Measurements from ENCODE around the gene TNIK. TPM values are rescaled to one million over a fixed set of nuclear protein-coding genes. Genes with fewer than 3 reads are reported as not detected.
A peak's percentile ranks its signal among the peaks of the same experiment; 100 is the strongest.

The TNIK gene
- total RNA-seq, 2 experiments from 2014 or later = 57.6 to 61.7 TPM

DNA sequence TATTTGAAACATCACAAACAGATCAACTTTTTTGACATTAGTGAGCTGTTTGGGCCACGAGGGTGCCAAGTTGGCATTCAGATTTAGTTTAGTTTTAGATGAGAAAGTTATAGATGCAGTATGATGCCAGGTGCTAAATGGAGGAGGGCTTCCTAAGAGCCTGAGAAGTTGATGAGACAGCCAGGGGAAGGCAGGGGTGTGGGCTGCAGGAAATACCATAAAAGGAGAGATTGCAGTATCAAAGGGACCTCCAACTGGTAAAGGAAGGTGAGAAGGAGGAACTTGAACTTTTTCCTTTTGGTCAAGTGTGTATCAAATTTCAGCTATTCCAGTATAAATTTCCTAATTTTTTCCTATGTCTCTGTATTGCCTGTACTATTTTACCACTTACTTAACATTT, 2.0 kb upstream of the TNIK start:
- no peak for DNase-seq
- CTCF ChIA-PET = interaction anchor here (0.7 to 3.2 kb wide), 7 partner anchors 10 to 311 kb away, joined by 3 to 16 read pairs (median 3); no protein-coding TSS in a partner anchor

DNA sequence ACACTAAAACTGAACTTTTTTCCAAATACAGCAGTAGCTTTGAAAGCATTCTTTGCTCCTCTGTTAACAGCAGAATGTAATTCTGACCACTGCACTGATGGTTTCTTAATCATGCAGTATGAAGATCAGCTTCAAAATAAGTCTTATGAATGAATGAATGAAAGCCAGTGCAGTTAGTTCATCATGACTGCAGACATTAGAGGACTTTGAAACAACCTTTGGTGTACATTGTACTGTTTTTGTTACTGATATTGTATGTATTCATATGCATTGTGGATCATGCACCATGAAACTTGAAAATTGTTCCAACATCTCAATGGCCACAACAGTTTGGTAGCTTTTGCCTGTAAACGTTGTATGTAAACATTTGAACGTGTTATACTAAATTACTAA, 1.3 kb upstream of the TNIK start:
- peak overlapping the region; percentile 85 for H3K27ac Mint-ChIP-seq
- POLR2A ChIA-PET = interaction anchor here (0.8 to 3.4 kb wide), 21 partner anchors 9 to 592 kb away, joined by 3 to 20 read pairs (median 4); partner anchors contain the start of genes EIF5A2 and RPL22L1
- peaks cover 12% of the 10 kb centered on the region for H3K36me3 Mint-ChIP-seq (ENCODE audit: low read depth)
- H3K27me3 Mint-ChIP-seq = no peaks in the 10 kb centered on the region
- H3K4me3 Mint-ChIP-seq = peak overlapping the region; percentile 94
- CTCF ChIA-PET = interaction anchor here (0.7 to 3.2 kb wide), 10 partner anchors 9 to 310 kb away, joined by 3 to 16 read pairs (median 7); no protein-coding TSS in a partner anchor
- peaks cover 3% of the 10 kb centered on the region for H3K9me3 Mint-ChIP-seq
- H3K4me1 Mint-ChIP-seq = peaks cover 33% of the 10 kb centered on the region
- no peak for DNase-seq

More for the DNA sequence above, 2.0 kb upstream of the TNIK start:
- Mint-ChIP-seq H3K36me3 (ENCODE audit: low read depth) (peaks cover 12% of the 10 kb centered on the region), H3K27ac (peak overlapping the region; percentile 4), H3K27me3 (no peaks in the 10 kb centered on the region), H3K4me1 (peaks cover 26% of the 10 kb centered on the region), H3K9me3 (peaks cover 3% of the 10 kb centered on the region), H3K4me3 (peak overlapping the region; percentile 94)
- POLR2A ChIA-PET = interaction anchor here (0.9 to 3.2 kb wide), 6 partner anchors 10 to 273 kb away, joined by 3 to 20 read pairs (median 7); no protein-coding TSS in a partner anchor

DNA sequence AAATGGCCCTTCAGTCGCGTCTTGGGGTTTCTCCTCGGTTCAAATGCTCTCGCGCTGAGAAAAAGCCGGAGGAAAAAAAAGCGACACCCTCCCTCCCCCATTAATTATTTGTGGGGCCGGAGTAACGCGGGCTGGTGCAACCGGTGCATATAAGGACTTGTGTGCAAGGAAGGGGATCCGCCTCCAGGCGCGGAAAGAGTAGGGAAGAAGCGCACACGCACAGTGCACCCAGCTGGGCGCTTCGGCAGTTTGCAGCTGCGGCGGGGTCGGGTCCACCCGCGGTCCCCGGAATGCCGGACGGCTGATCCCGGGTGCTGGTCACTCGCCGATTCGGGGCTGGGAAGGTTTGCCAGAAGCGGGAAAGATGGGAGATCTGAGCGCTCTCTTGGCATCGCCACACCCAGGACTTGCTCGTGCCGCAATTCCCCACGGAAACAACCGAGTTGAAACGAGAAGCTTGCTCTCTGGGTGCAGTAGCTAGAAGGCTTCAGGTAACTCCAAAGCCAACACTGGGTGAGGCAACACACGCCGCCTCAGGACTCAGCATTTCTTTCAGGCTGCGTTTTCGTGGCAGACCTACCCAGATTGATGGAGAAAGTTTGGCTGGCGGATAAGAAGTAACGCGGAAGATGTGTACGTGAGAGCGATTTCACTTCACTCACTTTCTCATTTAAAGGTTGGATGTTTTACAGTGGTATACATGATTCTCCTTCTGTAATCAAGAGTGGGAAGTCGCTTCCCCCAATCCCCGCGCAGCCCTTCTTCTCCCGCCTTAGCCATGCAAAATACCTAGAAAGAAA, 720 bp upstream of the TNIK start:
- ChIA-PET CTCF (interaction anchor here (0.6 to 3.2 kb wide), 17 partner anchors 9 to 311 kb away, joined by 3 to 16 read pairs (median 4); no protein-coding TSS in a partner anchor), POLR2A (interaction anchor here (0.8 to 3.4 kb wide), 24 partner anchors 9 to 591 kb away, joined by 3 to 20 read pairs (median 4); partner anchors contain the start of genes EIF5A2 and RPL22L1)
- peaks cover 39% of the 10 kb centered on the region for H3K4me1 Mint-ChIP-seq
- peak; percentile 52 for DNase-seq
- peak overlapping the region; percentile 94 for H3K4me3 Mint-ChIP-seq
- no peaks in the 10 kb centered on the region for H3K27me3 Mint-ChIP-seq
- peak overlapping the region; percentile 85 for H3K27ac Mint-ChIP-seq
- peaks cover 3% of the 10 kb centered on the region for H3K9me3 Mint-ChIP-seq
- peaks cover 12% of the 10 kb centered on the region for H3K36me3 Mint-ChIP-seq (ENCODE audit: low read depth)

GRCh38 chr3:171459137-171459941, 866 bp downstream of the TNIK start:
- Mint-ChIP-seq H3K36me3 (ENCODE audit: low read depth) (peaks cover 8% of the 10 kb centered on the region), H3K4me1 (peaks cover 48% of the 10 kb centered on the region), H3K27ac (peak overlapping the region; percentile 85), H3K9me3 (no peaks in the 10 kb centered on the region), H3K4me3 (peak overlapping the region; percentile 94), H3K27me3 (no peaks in the 10 kb centered on the region)
- ChIA-PET POLR2A (interaction anchor here (0.7 to 3.4 kb wide), 11 partner anchors 18 to 1492 kb away, joined by 3 to 19 read pairs (median 3); partner anchors contain the start of gene RPL22L1), CTCF (interaction anchor here (0.6 to 3.2 kb wide), 5 partner anchors 32 to 294 kb away, joined by 3 to 16 read pairs (median 11); no protein-coding TSS in a partner anchor)
- peak; percentile 58 for DNase-seq

- Mint-ChIP-seq H3K36me3 (ENCODE audit: low read depth) (peaks cover 8% of the 10 kb centered on the region), H3K9me3 (no peaks in the 10 kb centered on the region), H3K27me3 (no peaks in the 10 kb centered on the region), H3K4me3 (peak overlapping the region; percentile 94), H3K27ac (peak overlapping the region; percentile 85), H3K4me1 (peaks cover 48% of the 10 kb centered on the region)
- DNase-seq = peak; percentile 27
- POLR2A ChIA-PET = interaction anchor here (1.0 to 3.4 kb wide), 7 partner anchors 16 to 1491 kb away, joined by 3 to 19 read pairs (median 5); no protein-coding TSS in a partner anchor
- CTCF ChIA-PET = interaction anchor here (0.6 to 1.0 kb wide), 2 partner anchors 130 to 270 kb away, joined by 3 to 4 read pairs; no protein-coding TSS in a partner anchor
These were observed 1.4 kb downstream of the TNIK start for GRCh38 chr3:171458864-171459136.

- H3K4me1 Mint-ChIP-seq = peaks cover 48% of the 10 kb centered on the region
- no peaks in the 10 kb centered on the region for H3K27me3 Mint-ChIP-seq
- ChIA-PET POLR2A (interaction anchor here (1.0 to 3.4 kb wide), 5 partner anchors 15 to 1491 kb away, joined by 3 to 19 read pairs (median 5); no protein-coding TSS in a partner anchor), CTCF (interaction anchor here (1.0 kb wide), 1 partner anchor 130 kb away, joined by 3 read pairs; no protein-coding TSS in a partner anchor)
- H3K4me3 Mint-ChIP-seq = peak overlapping the region; percentile 94
- H3K27ac Mint-ChIP-seq = peak overlapping the region; percentile 85
- H3K9me3 Mint-ChIP-seq = no peaks in the 10 kb centered on the region
- peak; percentile 57 for DNase-seq
- peaks cover 8% of the 10 kb centered on the region for H3K36me3 Mint-ChIP-seq (ENCODE audit: low read depth)
These were observed 1.9 kb downstream of the TNIK start for GRCh38 chr3:171458071-171458863.

DNA sequence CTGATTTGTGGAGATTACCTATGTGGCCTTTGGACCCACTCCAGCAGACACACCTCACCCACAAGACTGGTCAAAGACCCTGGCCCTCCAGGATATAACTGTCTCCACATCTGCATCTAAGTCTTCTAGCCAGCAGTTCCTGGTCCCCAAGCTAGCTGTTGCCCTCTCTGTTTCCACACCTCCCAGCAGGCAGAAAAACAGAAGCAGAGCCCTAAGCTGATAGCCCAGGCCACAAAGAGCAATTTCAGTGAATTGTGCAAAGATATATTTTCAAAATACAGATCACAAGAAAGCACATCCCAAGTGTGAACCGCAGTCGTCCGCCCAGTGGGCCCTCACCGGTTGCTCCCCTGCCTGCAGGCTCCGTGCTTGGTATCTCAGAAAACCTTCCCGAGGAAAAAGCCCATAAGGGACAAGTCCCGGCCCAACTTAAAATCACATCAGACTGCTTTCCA, 2.6 kb downstream of the TNIK start:
- H3K36me3 Mint-ChIP-seq (ENCODE audit: low read depth) = peaks cover 8% of the 10 kb centered on the region
- H3K9me3 Mint-ChIP-seq = no peaks in the 10 kb centered on the region
- peaks cover 44% of the 10 kb centered on the region for H3K4me1 Mint-ChIP-seq
- DNase-seq = peak; percentile 28
- H3K4me3 Mint-ChIP-seq = peak overlapping the region; percentile 94
- H3K27ac Mint-ChIP-seq = peak overlapping the region; percentile 85
- POLR2A ChIA-PET = interaction anchor here (1.0 to 1.5 kb wide), 3 partner anchors 15 to 190 kb away, joined by 3 to 5 read pairs (median 5); no protein-coding TSS in a partner anchor
- CTCF ChIA-PET = interaction anchor here (1.0 kb wide), 1 partner anchor 129 kb away, joined by 3 read pairs; no protein-coding TSS in a partner anchor
- H3K27me3 Mint-ChIP-seq = no peaks in the 10 kb centered on the region

GRCh38 chr3:171456765-171457606, 3.2 kb downstream of the TNIK start:
- CTCF ChIA-PET = interaction anchor here (1.0 kb wide), 1 partner anchor 63 kb away, joined by 3 read pairs; no protein-coding TSS in a partner anchor
- no peaks in the 10 kb centered on the region for H3K9me3 Mint-ChIP-seq
- POLR2A ChIA-PET = interaction anchor here (1.5 kb wide), 2 partner anchors 11 to 14 kb away, joined by 5 read pairs; no protein-coding TSS in a partner anchor
- H3K36me3 Mint-ChIP-seq (ENCODE audit: low read depth) = peaks cover 8% of the 10 kb centered on the region
- H3K4me1 Mint-ChIP-seq = peaks cover 38% of the 10 kb centered on the region
- H3K4me3 Mint-ChIP-seq = peak overlapping the region; percentile 94
- peak overlapping the region; percentile 85 for H3K27ac Mint-ChIP-seq
- DNase-seq = no peak
- no peaks in the 10 kb centered on the region for H3K27me3 Mint-ChIP-seq

DNA sequence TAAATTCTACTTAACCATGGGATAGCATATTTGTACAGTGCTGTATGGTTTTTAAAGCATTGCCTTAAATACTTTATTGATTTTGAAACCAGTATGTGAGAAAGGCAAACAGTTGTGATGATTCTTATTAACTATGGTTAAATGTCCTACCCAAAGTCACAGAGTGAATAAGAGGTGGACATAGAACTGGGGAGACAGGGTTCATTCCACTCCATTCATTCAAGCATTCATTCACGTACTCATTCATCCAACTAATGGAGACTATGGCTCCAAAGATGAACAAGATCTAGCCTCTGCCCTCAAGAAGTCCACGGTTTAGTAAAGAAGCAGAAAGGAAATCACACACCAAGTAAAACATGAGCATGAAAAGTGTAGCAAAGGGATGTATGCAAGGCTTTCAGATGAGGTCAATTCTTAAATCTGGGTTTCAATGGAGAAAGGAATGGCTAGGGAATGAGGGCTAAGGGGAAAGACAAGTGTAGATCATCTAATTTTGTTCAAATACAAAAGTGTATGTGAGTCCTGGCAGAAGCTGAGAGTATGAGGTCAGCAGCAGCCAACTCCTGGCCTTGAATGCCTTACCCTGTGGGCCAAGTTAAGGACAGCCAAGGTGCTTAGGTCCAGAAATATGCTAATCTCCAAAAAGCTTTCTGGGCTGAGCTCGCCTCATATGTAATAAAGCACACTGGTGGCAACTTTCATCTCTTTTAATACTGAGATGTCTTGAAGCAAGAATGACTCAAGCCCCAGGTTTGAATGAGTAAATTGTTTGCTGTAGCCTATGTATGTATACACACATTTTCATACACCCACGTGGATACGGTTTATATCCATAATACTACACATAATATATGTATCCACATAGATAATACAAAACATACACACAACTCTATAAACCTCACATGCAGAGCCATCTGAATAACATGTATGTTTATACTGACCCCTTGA, 4.3 kb downstream of the TNIK start:
- no peak for DNase-seq
- Mint-ChIP-seq H3K4me3 (no peak overlapping the region), H3K9me3 (no peaks in the 10 kb centered on the region), H3K27ac (no peak overlapping the region), H3K36me3 (ENCODE audit: low read depth) (peaks cover 8% of the 10 kb centered on the region), H3K4me1 (peaks cover 30% of the 10 kb centered on the region), H3K27me3 (no peaks in the 10 kb centered on the region)
- ChIA-PET CTCF (interaction anchor here (1.0 kb wide), 1 partner anchor 64 kb away, joined by 3 read pairs; no protein-coding TSS in a partner anchor), POLR2A (interaction anchor here (0.6 to 1.5 kb wide), 2 partner anchors 10 to 1097 kb away, joined by 3 to 5 read pairs; no protein-coding TSS in a partner anchor)

GRCh38 chr3:171454041-171454440, 6.2 kb downstream of the TNIK start:
- Mint-ChIP-seq H3K4me1 (peaks cover 30% of the 10 kb centered on the region), H3K27ac (no peak overlapping the region), H3K9me3 (no peaks in the 10 kb centered on the region), H3K27me3 (no peaks in the 10 kb centered on the region), H3K4me3 (no peak overlapping the region), H3K36me3 (ENCODE audit: low read depth) (peaks cover 13% of the 10 kb centered on the region)
- CTCF ChIA-PET = no interaction called here
- POLR2A ChIA-PET = no interaction called here
- DNase-seq = no peak

Measured in activated CD4-positive, alpha-beta memory T cell treated with anti-CD3 and anti-CD28 coated beads, Interleukin-2, amount 10 ng/mL, durations not matched to agents 7 days and 5 days (primary cell).